NCI-H2107 treated with DMSO at 0.1 percent for 48 hours (cell line): Measurements from ENCODE around the gene HEXD.

Source experiments
- DNase-seq: peaks from one replicate; lab custom pipeline; 2025; ENCODE audit not compliant: unreplicated experiment; lab: John Stamatoyannopoulos, UW

HEXD gene

GRCh38 chr17:82414548-82415281 lies 3.4 kb upstream of the HEXD start:
- peak; percentile 51 for DNase-seq

GRCh38 chr17:82415336-82415735 lies 2.8 kb upstream of the HEXD start:
- no peak for DNase-seq

GRCh38 chr17:82415786-82416185 lies 2.4 kb upstream of the HEXD start:
- no peak for DNase-seq

GRCh38 chr17:82416264-82416663 lies 1.9 kb upstream of the HEXD start:
- no peak for DNase-seq

- no peak for DNase-seq
Measured at GRCh38 chr17:82416771-82417170, 1.4 kb upstream of the HEXD start.

GRCh38 chr17:82419540-82419939 lies 1.4 kb downstream of the HEXD start:
- DNase-seq: no peak

- DNase-seq: no peak
Measured at GRCh38 chr17:82424001-82424862, 6.1 kb downstream of the HEXD start.

GRCh38 chr17:82424863-82425159 lies 6.7 kb downstream of the HEXD start:
- no peak for DNase-seq

GRCh38 chr17:82428546-82428945 lies 10.4 kb downstream of the HEXD start:
- no peak for DNase-seq

- no peak for DNase-seq
Measured at GRCh38 chr17:82429824-82430223, 11.7 kb downstream of the HEXD start.

- DNase-seq: no peak
Measured at GRCh38 chr17:82432017-82432416, 13.9 kb downstream of the HEXD start.

GRCh38 chr17:82433560-82434215 lies 15.5 kb downstream of the HEXD start:
- no peak for DNase-seq

- no peak for DNase-seq
Measured at GRCh38 chr17:82434216-82434565, 16.0 kb downstream of the HEXD start.

GRCh38 chr17:82435103-82435502 lies 17.0 kb downstream of the HEXD start:
- no peak for DNase-seq

GRCh38 chr17:82435601-82436583 lies 17.7 kb downstream of the HEXD start:
- DNase-seq: no peak

- DNase-seq: no peak
Measured at GRCh38 chr17:82436601-82437324, 18.6 kb downstream of the HEXD start.

GRCh38 chr17:82437325-82437668 lies 19.1 kb downstream of the HEXD start:
- no peak for DNase-seq

GRCh38 chr17:82438401-82439193 lies 20.4 kb downstream of the HEXD start:
- no peak for DNase-seq

GRCh38 chr17:82439194-82439828 lies 21.2 kb downstream of the HEXD start:
- DNase-seq: no peak
